GM10248 (cell line): ENCODE data around the gene PLEKHA8.

Experiments
- CTCF ChIA-PET: fragments of 300-600 bp; sonication (Branson Sonifier 250); formaldehyde crosslinking; extraction: SDS; loops from one replicate; lab custom pipeline; 2021; ENCODE audit warnings: antibody characterized with exemption; lab: Yijun Ruan, JAX
- POLR2A ChIA-PET: fragments of 350-650 bp; sonication (Branson Sonifier 250); formaldehyde crosslinking; extraction: SDS; loops from one replicate; lab custom pipeline; 2020; ENCODE audit warnings: antibody characterized with exemption; lab: Yijun Ruan, JAX
- DNase-seq: peaks from one replicate; pipeline ENCODE4 v3.0.0; 2012; ENCODE audit errors: extremely low spot score
- CTCF ChIP-seq: IDR thresholded peaks from 2 replicates; pipeline ENCODE4 v1.5.1; 2012; ENCODE audit warnings: mild to moderate bottlenecking, low read depth; ENCODE audit errors: extremely low read depth, missing control alignments, control extremely low read depth

Gene PLEKHA8

GRCh38 chr7:30119890-30120577 is 91.8 kb downstream of the PLEKHA8 start:
- no peak for TF ChIP-seq CTCF
- CTCF ChIA-PET: interaction anchor here (1.2 to 1.9 kb wide), 3 partner anchors 12 to 199 kb away, joined by 3 to 6 read pairs (median 3); partner anchors contain the start of gene MTURN
- DNase-seq: no peak
- POLR2A ChIA-PET: no interaction called here

GRCh38 chr7:30133736-30134610 is 105.8 kb downstream of the PLEKHA8 start:
- ChIA-PET CTCF (interaction anchor here (0.9 to 1.5 kb wide), 4 partner anchors 12 to 44 kb away, joined by 3 to 4 read pairs (median 3); no protein-coding TSS in a partner anchor), POLR2A (no interaction called here)
- no peak for TF ChIP-seq CTCF
- no peak for DNase-seq

GRCh38 chr7:30134611-30135300 is 106.5 kb downstream of the PLEKHA8 start, which contains the start of gene MTURN:
MTURN (plus strand) TSS chr7:30134986; CDS start chr7:30135137, 151 bp downstream.
- CTCF ChIA-PET: interaction anchor here (0.9 to 1.5 kb wide), 4 partner anchors 11 to 44 kb away, joined by 3 to 4 read pairs (median 3); no protein-coding TSS in a partner anchor
- DNase-seq: peak; percentile 95
- POLR2A ChIA-PET: interaction anchor here (0.5 kb wide), 1 partner anchor 784 kb away, joined by 8 read pairs; no protein-coding TSS in a partner anchor
- TF ChIP-seq CTCF: no peak

- CTCF ChIA-PET: interaction anchor here (1.2 to 1.5 kb wide), 2 partner anchors 13 to 16 kb away, joined by 3 read pairs; no protein-coding TSS in a partner anchor
- DNase-seq: peak; percentile 57
- POLR2A ChIA-PET: no interaction called here
- TF ChIP-seq CTCF: no peak
These were observed 107.3 kb downstream of the PLEKHA8 start for GRCh38 chr7:30135301-30136116.

- CTCF ChIA-PET: no interaction called here
- POLR2A ChIA-PET: no interaction called here
- no peak for DNase-seq
- TF ChIP-seq CTCF: no peak
These were observed 108.0 kb downstream of the PLEKHA8 start for GRCh38 chr7:30136117-30136731.
